ENCODE results near the gene HCRTR1. TPM values are rescaled to one million over a fixed set of nuclear protein-coding genes. Genes with fewer than 3 reads are reported as not detected.
A peak's percentile ranks its signal among the peaks of the same experiment; 100 is the strongest.

HCRTR1 gene
- not detected for polyA plus RNA-seq

DNA sequence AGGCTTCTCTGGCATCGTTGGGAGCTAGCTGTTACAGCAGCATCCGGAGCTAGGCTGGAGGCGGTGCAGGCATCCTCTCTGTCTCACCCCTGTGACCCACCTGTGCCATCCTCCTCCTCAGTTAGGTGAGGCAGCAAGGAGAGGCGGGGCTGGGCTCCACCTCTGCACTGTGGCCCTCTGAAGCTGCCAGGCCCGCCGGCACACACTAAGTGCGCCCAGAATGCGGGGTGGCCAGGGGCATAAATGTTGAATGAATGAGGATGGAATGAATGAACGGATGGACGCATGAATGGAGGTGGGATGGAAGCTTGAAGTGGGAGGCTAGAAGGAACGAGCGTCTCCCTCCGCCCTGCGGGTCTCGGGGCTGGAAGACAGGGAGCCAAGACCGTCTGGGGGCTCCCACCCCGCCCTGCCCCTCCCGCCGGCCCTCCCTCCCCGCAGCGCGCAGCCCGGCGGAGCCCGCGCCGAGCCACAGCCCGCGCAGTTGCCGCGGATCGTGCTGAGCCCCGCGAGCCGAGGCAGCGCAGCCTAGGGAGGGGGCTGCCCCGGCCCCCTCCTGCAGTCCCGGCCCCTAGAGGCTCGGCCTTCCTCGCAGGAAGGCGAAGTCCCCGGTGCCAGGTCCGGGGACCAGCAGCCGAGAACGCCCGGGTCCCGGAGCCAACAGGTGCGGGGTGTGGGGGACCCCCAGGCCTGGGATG, at the start of gene HCRTR1:
Gene HCRTR1 (plus strand): TSS at position 472 of the 698 bp plus-strand sequence. CDS start 1,504 bp downstream, outside the sequence.
- H3K27ac Mint-ChIP-seq: peak within 1 kb of the TSS in 1 of 3 donors; percentile 78
- no peaks in the 10 kb centered on the region for H3K9me3 Mint-ChIP-seq
- H3K4me3 Mint-ChIP-seq: peak within 1 kb of the TSS in 2 of 4 donors; percentile 68 to 82
- peaks cover 1% of the 10 kb centered on the region for H3K36me3 Mint-ChIP-seq
- H3K4me1 Mint-ChIP-seq: peaks cover 7 to 10% (median 9%) of the 10 kb centered on the region in 3 donors
- H3K27me3 Mint-ChIP-seq: peaks cover 29% of the 10 kb centered on the region

- Mint-ChIP-seq H3K36me3 (no peaks in the 10 kb centered on the region), H3K9me3 (no peaks in the 10 kb centered on the region), H3K4me3 (peak overlapping the region in 1 of 4 donors; percentile 2), H3K27ac (no peak overlapping the region), H3K27me3 (peaks cover 16% of the 10 kb centered on the region), H3K4me1 (peaks cover 0 to 3% (median 1%) of the 10 kb centered on the region in 3 donors)
Measured at GRCh38 chr1:31567956-31568570, 49.4 kb upstream of the HCRTR1 start.

DNA sequence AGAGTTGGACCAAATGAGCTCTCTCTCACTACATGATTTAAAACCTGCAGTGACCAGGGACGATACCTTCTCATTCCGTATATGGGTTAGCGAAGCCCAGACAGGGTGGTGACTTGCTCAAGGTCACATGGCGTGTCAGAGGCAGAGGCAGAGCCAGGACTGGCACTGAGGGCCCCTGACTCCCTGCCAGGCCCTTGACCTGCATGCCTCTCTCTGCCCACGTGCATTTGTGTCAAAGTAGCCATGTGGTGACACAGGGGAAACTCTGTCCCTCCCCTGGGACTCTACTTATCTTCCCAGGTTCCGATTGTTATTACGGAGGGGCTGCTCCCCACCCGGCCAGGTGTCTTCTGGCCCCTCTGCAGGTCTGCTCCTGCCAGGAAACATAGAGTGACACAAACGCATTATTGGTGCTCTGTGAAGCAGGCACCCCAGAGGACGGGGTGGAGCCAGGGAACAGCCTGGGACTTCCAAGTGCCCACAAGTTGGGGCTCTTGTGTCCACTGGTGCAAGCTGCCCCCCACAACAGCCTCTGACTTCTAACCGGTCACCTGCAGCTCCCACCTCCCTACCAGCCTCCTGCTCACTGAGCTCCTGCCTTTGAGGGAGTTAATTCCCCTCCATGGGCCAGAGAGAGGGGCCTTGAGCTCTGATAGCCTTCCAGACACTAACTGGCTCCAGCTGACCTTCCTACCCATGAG, 48.4 kb upstream of the HCRTR1 start:
- Mint-ChIP-seq H3K36me3 (no peaks in the 10 kb centered on the region), H3K4me1 (peaks cover 0 to 3% (median 1%) of the 10 kb centered on the region in 3 donors), H3K27ac (peak overlapping the region in 1 of 3 donors; percentile 10), H3K27me3 (peaks cover 12% of the 10 kb centered on the region), H3K9me3 (no peaks in the 10 kb centered on the region), H3K4me3 (no peak overlapping the region)

DNA sequence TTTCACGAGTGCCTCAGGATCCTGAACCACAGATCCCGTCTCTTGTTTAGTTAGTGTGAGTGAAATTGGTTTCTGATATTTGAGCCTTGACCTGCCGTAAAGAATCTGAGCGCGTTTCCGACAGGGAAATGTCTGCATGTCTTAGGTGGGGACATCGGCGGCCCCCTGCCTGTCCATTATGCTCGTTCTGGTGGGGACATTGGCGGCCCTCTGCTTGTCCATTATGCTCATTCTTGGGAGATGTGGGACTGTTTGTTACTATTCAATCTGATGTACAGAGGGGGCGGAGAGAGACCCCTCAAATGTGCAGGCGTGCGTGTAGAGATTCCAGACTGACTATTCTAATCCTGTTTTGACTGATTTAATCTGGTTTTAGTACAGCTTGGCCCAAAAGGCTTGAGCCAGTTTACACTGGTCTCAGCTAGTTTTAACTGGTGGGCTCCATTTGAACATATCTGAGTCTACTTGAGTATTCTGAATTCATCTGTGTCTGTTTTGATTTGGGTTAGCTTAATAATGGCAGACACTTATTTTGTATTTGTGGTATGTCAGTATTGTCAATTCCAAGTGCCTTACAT, 47.8 kb upstream of the HCRTR1 start:
- H3K4me3 Mint-ChIP-seq: no peak overlapping the region

GRCh38 chr1:31570228-31570627, 47.3 kb upstream of the HCRTR1 start:
- peaks cover 0 to 3% (median 0%) of the 10 kb centered on the region in 3 donors for H3K4me1 Mint-ChIP-seq
- H3K27me3 Mint-ChIP-seq: peaks cover 6% of the 10 kb centered on the region
- no peak overlapping the region for H3K27ac Mint-ChIP-seq
- H3K4me3 Mint-ChIP-seq: no peak overlapping the region
- H3K9me3 Mint-ChIP-seq: no peaks in the 10 kb centered on the region
- H3K36me3 Mint-ChIP-seq: no peaks in the 10 kb centered on the region

More for the DNA sequence above, 47.8 kb upstream of the HCRTR1 start:
- H3K9me3 Mint-ChIP-seq: no peaks in the 10 kb centered on the region
- peaks cover 6% of the 10 kb centered on the region for H3K27me3 Mint-ChIP-seq
- H3K4me1 Mint-ChIP-seq: peaks cover 0 to 3% (median 0%) of the 10 kb centered on the region in 3 donors
- H3K27ac Mint-ChIP-seq: no peak overlapping the region
- H3K36me3 Mint-ChIP-seq: no peaks in the 10 kb centered on the region

DNA sequence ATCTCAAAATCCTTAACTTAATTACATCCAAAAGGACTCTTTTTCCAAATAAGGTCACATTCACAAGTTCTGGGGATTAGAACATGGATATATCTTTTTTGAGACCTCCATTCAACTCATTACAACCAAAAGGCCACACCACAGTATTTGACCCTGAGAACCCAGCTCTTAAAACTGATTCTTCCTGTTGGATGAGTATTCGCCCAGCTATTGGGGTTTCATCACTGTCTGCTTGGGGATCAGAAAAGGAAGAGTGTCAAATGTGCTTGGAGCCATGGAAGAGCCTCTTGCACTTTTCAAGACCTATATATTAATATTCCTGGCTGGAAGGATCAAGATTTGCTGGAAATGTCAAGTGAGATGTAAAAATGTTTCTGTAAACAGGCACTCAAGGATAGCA, 46.6 kb upstream of the HCRTR1 start:
- H3K4me3 Mint-ChIP-seq: no peak overlapping the region
- H3K27ac Mint-ChIP-seq: no peak overlapping the region
- no peaks in the 10 kb centered on the region for H3K36me3 Mint-ChIP-seq
- H3K9me3 Mint-ChIP-seq: no peaks in the 10 kb centered on the region
- H3K4me1 Mint-ChIP-seq: peaks cover 0 to 3% (median 0%) of the 10 kb centered on the region in 3 donors
- H3K27me3 Mint-ChIP-seq: peaks cover 4% of the 10 kb centered on the region

DNA sequence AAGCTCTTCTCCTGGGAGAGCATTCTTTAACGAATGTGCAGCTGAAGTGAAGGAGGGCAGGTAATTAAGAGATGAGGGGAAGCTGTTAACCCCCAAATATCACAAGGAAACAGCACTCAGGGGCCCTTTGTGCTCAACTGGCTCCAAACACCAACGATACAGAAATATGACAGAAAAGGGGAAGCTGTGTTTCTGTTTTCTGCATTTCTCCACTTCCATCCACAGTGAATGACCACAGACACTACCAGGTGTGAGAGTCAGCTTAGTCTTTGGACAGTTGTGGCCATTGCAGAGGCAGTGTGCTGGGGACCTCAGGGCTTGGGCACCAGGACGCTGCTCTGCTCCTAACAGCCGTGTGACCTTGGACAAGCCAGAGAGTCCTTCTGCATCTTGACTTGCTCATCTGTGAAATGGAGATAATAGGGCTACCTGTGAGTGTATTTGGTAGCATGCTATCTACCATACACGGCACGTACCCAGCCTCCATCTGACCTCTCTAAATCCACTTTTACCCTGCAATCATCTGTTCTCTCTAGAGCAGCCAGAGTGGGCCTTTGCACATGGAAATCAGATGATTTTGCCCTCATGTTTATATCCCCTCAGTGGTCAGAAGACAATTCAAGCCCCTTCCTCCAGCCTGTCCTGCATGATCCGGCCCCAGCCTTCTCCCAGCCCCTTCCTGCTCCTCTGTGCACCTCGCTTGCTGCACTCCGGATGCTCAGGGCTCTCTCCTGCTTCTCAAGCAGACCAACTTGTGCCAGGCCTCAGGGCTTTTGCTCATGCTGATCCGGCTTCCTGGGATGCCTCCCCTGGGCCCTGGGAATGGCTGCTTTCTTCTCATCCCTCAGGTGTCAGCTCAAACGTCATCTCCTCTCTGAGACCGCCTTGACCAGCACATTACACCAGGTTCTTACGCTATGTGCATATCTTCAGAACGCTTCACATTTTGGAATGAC, 45.9 kb upstream of the HCRTR1 start:
- Mint-ChIP-seq H3K36me3 (no peaks in the 10 kb centered on the region), H3K27ac (no peak overlapping the region), H3K27me3 (peaks cover 10% of the 10 kb centered on the region), H3K4me1 (peaks cover 0 to 3% (median 0%) of the 10 kb centered on the region in 3 donors), H3K4me3 (no peak overlapping the region), H3K9me3 (no peaks in the 10 kb centered on the region)

- Mint-ChIP-seq H3K36me3 (no peaks in the 10 kb centered on the region), H3K4me3 (no peak overlapping the region), H3K27me3 (peaks cover 10% of the 10 kb centered on the region), H3K27ac (no peak overlapping the region), H3K9me3 (no peaks in the 10 kb centered on the region), H3K4me1 (peaks cover 0 to 3% (median 0%) of the 10 kb centered on the region in 3 donors)
Measured at GRCh38 chr1:31572323-31573104, 45.0 kb upstream of the HCRTR1 start.

GRCh38 chr1:31573261-31573660, 44.2 kb upstream of the HCRTR1 start:
- Mint-ChIP-seq H3K27ac (no peak overlapping the region), H3K27me3 (peaks cover 10% of the 10 kb centered on the region), H3K9me3 (no peaks in the 10 kb centered on the region), H3K4me3 (no peak overlapping the region), H3K36me3 (no peaks in the 10 kb centered on the region), H3K4me1 (peaks cover 0 to 3% (median 0%) of the 10 kb centered on the region in 3 donors)

- peak overlapping the region in 1 of 4 donors; percentile 16 for H3K4me3 Mint-ChIP-seq
- H3K27me3 Mint-ChIP-seq: peaks cover 10% of the 10 kb centered on the region
- H3K4me1 Mint-ChIP-seq: peaks cover 0 to 3% (median 0%) of the 10 kb centered on the region in 3 donors
- no peaks in the 10 kb centered on the region for H3K36me3 Mint-ChIP-seq
- H3K27ac Mint-ChIP-seq: no peak overlapping the region
- H3K9me3 Mint-ChIP-seq: no peaks in the 10 kb centered on the region
Measured at GRCh38 chr1:31574749-31575368, 42.6 kb upstream of the HCRTR1 start.

DNA sequence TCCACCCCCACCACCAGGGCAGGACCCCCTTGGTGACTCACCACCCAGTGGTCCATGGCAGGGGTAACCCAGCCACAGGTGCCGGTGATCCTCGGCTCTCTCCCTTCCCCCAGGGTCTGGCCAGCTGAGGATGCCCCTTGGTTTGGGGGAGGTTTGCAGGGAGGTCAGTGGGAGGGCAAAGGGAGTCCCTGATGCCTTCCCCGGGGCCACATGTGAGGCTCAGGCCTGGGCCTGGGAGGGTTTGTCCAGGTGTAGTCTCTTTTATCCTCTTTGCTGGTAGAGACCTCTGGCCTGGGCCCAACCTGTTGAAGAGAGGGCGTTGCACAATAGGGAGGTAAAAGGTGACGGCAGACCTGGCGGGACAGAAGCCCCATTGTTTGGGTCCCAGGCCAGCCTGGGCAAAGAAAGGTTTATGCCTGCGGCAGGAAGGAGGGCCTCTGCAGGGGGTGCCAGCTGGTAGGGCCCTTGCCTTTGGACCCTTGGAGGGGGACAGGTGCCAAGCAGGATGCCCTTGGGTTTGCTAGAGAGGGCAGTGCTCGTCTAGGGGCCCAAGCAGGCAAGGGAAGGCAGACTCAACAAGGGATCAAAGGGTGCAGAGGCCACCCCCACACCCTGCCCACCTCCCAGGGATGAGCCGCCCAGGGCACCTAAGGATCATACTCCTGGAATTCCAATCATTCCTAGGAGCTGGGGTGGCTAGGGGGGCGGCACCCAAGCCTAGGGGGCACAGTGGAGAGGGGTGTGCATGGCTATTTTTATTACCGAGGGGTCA, 41.9 kb upstream of the HCRTR1 start:
- Mint-ChIP-seq H3K4me3 (no peak overlapping the region), H3K9me3 (no peaks in the 10 kb centered on the region), H3K27me3 (peaks cover 10% of the 10 kb centered on the region), H3K4me1 (peaks cover 0 to 3% (median 0%) of the 10 kb centered on the region in 3 donors), H3K27ac (no peak overlapping the region), H3K36me3 (no peaks in the 10 kb centered on the region)

- H3K9me3 Mint-ChIP-seq: no peaks in the 10 kb centered on the region
- peaks cover 0 to 2% (median 0%) of the 10 kb centered on the region in 3 donors for H3K4me1 Mint-ChIP-seq
- H3K27me3 Mint-ChIP-seq: peaks cover 10% of the 10 kb centered on the region
- no peak within 1 kb of the TSS for H3K27ac Mint-ChIP-seq
- peak within 1 kb of the TSS in 1 of 4 donors; percentile 23 for H3K4me3 Mint-ChIP-seq
- no peaks in the 10 kb centered on the region for H3K36me3 Mint-ChIP-seq
Measured at GRCh38 chr1:31576201-31576669, 41.3 kb upstream of the HCRTR1 start, which contains the start of gene TINAGL1. Gene TINAGL1, plus strand, starts transcription at chr1:31576515. Its CDS starts 634 bp downstream, at chr1:31577149.
